ENCODE data around the gene FAM221B.

The FAM221B gene, protein sequence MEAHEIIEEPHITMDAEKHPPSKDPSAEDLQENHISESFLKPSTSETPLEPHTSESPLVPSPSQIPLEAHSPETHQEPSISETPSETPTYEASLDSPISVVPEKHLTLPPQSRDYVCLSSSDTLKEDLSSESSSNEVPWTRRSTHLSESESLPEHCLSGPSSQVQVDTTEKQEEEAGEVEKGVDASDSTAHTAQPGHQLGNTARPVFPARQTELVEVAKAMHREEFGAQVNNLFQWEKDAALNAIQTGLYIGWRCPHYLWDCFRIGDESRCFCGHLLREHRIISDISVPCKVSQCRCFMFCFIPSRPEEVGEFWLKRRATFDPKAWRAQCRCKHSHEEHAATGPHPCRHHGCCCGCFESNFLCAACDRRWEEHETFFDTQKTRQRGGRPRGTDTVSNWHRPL

DNA sequence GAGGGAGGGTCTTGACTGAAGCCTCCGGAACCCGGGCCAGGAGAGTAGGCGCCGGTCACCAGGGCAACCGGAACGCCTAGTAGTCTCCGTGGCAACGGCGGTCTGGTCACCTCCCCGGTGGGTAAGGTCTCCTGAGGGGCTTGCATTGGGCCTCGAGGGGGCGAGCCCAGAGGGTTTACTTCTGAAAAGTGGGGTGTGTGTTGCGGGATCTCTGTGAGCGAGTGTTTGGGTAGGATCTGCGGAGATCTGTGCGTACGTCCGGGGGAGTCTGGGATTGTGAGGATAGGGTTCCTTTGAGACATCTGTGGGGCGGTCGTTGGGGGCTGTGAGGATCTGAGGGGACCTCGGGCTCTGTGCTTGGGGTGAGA is at the start of gene FAM221B:
FAM221B (minus strand) TSS at position 17 of the 368 bp plus-strand sequence. CDS start 2,571 bp downstream, outside the sequence.
- DNase-seq, result no peak

DNA sequence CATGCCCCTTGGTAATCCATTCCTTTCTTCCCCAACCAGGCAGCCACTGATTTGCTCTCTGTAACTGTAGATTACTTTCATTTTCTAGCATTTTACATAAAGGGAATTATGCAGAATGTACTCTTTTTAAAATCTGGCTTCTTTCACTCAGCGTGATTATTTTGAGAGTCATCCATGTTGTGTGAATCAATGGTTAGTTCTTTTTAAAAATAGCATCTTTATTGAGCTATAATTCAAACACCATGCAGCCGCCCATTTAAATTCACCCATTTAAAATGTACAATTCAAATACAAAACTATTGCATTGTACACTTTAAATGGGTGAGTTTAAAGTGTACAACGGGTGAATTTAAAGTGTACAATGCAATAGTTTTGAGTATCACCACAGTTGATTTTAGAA is 44.0 kb upstream of the FAM221B start:
- DNase-seq, result no peak

DNA sequence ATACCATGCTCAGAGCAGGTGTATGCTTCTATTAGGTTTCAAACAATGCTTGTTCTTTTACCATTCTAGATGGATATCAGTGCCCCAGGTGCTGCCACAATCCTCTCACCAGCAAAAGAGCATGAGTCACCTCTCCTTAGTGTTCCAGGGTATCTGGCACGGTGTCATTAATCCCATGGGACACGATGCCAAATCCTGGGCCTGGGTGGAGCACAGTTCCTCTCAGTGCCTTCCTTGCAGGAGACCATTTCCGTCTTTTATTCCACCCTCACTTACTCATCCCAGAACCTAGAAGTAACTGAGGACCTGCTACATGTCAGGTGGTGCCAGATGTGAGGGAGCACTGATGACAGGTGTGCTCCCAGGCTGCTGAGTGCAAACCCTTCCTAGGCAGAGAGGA is 43.0 kb upstream of the FAM221B start:
- DNase-seq, result no peak

DNA sequence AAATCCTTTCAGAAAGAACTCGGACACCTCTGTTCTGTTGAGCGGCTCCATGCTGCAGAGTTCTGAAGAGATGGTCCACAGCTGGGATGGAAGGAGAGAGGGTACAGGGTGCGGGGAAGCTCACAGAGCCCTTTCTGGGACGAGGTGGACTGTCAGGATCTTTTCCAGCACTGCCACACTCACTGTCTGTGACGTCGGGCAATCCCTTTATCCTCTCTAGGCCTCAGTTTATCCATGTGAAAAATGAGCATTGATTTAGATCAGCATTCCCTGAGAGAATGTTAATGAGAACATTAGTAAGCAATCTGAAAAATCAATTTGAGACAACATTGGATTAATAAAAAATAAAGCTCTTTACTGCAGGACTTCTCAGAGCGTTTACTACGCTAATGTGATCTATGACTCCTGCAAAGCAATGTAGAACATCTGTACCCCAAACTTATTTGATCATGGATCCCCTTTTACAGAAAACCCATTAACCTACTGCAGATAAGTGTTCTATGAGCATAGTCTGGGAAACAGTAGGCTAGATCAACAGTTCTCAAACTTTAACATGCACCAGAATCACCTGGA is 41.9 kb upstream of the FAM221B start, which contains the start of gene OR13J1:
OR13J1 (minus strand) TSS at position 51 of the 573 bp plus-strand sequence; CDS start at position 51, 0 bp downstream.
- DNase-seq, result no peak

DNA sequence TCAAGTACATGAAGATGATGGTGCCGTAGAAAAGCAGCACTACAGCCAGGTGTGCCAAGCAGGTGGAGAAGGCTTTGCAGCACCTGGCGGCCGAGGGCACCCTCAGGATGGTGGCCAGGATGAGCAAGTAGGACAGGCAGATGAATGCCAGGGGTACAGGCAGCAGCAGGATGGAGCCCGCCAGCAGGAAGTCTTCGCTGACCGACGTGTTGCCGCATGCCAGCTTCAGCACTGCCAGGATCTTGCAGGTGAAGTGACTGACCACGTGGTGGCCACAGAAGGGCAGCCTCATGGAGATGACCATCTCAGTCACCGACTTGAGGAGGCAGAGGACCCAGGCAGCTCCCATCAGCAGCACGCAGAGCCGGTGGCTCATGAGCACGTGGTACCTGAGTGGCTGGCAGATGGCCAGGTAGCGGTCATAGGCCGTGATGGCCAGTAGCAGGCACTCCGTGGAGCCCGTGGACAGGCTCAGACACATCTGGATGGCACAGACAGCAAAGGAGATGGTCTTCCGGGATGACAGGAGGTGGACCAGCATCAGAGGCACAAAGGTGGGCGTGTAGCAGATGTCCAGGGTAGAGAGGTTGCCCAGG is 41.2 kb upstream of the FAM221B start:
- DNase-seq, result no peak

DNA sequence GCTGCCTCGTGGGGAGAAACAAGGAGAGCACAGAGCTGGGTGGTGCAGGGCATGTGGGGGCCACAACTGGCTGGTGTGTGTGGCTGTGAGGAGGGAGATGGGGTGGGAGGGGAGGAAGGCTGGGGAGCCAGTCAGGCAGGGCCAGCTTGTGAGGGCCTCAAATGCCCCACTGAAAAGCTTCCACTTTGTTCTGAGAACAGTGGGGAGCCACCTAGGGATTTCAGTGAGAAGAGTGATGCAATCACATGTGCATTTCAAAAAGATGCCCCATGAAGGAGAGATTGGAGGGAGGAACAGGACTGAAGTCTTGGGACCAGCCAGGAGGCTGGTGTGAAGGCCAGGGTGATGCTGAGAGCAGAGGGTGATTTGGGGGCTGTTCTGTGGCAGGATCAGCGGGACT is 40.4 kb upstream of the FAM221B start:
- no peak for DNase-seq

DNA sequence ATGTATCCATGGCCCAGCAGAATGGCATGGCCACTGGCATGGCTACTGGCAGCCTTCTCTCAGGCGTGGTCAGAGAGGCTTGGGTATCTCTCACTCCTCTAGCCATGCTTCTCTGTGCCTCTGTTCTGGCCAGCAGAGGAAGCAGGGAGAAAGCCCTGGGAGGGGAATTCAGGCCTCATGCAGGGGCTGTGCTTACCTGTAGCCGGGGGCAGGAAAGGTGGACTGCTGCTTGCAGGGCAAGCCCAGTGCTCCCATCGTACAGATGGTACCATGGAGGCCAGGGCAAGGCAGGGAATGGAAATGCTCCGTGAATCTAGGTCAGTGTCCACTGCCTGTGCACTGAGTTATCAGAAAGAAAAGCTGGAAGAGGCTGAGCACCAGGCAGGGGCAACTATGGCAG is 39.0 kb upstream of the FAM221B start:
- no peak for DNase-seq

DNA sequence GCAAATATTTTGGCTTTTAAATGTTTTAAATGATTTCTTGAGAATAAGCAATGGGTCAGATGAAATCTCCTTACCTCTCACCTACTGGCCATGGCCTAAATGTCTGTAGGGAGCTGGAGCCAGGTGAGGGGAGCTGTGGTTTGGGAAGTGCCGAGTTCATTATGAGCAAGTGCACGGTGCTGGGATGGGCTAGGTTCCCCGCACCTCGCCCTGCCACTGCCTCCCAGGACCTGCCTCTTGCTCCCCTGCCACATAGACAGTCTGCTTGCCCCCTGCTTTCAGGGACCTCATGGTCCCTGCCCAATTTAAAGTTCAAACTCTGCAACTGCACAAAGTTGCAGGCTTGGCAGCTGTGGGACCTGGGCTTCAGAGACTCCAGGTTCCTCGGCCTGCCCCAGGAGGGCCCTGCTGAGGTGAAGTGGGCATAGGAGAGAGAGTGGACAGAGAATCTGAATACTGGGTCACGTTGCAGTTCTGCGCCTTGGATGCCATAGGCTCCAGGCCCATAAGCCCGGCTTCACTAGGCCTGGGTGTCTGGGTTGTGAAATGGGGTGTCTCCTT is 36.2 kb upstream of the FAM221B start:
- no peak for DNase-seq

DNA sequence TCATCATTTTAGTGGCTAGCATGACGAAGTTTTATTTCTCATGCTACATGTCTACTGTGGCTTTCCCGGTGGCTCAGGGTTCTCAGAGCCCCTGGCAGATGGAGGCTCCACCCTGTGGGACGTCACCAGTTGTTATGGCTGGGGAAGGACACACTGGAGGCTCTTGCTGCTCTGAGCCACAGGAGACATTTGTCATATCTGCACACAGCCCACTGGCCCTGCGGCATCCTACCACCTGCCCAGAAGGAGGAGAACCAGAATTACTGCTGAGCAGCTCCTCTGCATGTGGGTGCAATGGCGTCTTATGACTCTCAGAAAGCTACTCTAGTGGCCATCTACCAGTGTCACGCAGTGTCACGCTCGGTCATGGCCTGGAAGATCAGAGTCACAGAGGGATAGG is 35.1 kb upstream of the FAM221B start:
- DNase-seq, result no peak

DNA sequence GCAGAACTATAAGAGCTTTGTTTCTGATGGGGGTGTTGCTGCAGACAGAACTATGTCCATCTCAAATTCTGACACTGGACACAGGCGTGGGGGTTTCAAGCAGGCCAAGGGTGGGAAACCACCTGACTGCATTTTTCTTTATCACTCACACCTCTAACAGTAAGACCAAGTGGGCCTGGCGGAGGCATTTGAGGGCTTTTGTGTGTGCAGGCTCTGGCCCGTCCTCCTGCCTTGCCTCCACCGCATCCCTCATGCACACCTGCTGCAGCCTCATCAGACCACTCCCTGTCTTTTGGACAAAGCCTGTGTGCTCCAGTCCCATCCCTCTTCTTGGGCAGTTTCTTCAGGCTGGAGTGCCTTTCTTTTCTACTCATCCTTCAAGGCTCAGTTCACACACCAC is 33.8 kb upstream of the FAM221B start:
- DNase-seq, result no peak

DNA sequence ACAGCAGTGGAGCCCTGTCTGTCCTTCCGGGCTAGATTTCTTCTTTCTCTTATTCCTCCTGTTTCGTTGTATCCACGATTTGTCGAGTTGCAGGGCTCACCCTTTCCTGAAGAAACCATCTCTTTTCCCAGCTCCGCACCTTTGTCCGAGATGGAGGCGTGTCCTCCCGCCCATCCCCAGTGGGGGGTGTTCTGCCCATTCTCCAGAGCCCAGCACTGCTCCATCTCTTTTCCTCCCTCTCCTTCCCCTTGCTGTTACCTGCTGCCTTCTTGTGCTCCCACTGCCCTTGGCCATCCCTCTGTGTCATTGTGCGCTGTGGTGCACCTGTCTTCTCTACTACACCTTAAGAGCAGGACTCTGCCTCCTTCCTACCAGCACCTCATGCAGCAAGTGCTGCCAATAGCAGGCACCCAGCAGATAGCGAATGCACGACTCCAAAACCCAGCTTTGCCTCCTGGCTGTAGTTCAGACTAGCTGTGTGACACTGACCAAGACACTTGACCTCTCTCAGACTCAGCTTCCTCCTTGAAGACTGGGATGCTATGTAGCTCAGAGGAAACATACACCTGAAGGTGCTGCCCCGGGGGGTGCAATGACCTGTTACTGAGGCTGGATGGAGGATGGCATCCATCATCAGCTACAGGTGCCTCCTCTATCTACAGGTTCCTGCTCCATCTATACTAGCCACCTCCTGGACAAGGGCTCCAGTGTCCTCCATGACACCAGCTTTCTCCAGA is 32.8 kb upstream of the FAM221B start:
- no peak for DNase-seq

DNA sequence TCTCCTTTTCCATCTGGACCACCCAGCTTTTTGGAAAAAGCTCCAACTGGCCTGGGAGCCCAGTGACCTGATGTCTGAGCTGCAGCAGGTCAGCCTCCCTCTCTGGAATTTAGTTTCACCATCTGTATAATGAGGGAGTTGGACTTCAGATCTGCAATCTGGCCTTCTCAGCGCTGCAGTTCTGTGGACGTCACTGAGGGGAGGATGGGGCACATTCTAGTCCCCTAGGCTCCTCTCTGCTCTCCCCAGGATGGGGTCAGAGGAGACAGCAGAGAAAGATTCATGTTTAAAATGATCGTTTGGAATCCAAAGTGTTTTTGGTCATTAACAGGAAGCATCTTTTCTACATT is 31.4 kb upstream of the FAM221B start:
- no peak for DNase-seq

DNA sequence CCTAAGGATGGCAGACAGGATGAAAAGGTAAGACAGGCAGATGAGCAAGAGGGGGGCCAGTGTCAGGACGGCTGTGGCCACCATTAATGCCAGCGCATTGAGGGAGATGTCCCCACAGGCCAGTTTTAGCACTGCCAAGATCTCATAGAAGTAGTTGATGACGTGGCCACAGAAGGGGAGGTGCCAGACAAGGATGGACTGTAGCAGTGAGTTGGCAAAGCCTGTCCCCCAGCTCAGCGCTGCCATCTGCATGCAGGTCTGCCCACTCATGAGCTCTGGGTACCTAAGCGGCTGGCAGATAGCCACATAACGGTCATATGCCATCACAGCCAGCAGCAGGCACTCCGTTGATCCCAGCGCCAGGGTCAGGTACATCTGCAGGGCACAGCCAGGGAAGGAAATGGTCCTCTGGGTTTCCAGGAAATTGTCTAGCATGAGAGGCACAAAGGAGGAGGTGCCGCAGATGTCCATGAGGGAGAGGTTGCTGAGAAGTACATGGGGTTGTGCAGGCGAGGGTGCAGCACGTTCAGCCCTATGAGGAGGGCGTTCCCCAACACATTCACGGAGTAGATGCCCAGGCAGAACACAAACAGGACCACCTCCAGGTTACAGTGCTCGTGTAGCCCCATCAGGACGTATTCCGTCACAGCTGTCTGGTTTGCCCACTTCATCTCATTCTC is 30.9 kb upstream of the FAM221B start:
- no peak for DNase-seq

DNA sequence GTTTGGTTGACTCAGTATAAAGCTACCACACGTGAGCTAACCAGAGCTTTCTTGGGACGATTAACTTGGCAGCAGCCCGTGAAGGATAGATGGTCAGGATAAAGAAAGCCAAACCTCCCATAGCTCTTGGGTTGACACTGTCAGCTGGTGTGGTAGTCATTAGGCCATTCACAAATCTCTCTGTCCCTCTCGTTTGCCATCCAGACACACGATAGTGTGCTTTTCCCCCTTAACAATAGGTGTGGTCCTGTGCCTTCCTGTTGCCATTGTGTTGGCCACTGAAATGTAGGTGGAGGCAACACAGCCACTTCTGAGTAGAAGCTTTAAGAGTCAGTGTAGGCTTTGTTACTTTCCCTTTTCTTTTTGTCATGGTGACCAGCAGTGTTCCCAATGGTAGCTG is 29.9 kb upstream of the FAM221B start:
- DNase-seq, result no peak

DNA sequence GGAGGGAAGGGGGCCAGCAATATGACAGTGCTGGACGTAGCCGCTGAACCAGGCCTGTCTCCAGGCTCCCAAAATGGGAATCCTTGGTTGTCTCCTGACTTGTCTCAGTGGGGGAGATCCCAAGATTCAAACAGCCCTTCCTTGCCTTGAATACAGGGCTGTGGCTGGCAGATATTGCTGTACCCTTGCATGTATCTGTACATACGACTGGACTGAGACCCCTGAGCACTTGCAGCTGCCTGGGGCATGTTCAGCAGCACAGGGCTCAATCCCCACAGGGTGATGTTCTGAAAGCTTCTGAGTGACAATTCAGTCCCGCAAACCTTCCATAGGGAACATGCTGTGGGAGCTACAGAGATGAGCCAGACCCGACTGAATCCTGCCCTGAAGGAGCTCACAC is 28.4 kb upstream of the FAM221B start:
- no peak for DNase-seq

DNA sequence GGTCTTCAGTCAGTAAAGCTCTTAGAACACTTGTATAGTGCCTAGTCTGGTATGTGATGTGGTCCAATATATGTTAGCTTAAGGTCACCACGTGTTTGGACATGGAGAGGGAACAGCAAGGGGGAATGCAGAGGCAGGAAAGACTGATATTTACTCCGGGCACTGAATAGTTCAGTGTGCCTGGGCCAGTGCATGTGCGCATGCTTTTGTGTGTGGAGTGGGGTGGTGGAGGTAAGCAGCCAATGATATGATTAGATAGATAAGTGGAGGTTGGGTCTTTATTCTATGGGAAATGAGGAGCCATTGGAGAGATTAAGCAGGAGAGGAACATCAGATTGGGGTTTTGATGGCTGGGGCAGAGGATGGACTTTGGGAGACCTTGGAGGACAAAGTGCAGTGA is 27.7 kb upstream of the FAM221B start:
- no peak for DNase-seq

DNA sequence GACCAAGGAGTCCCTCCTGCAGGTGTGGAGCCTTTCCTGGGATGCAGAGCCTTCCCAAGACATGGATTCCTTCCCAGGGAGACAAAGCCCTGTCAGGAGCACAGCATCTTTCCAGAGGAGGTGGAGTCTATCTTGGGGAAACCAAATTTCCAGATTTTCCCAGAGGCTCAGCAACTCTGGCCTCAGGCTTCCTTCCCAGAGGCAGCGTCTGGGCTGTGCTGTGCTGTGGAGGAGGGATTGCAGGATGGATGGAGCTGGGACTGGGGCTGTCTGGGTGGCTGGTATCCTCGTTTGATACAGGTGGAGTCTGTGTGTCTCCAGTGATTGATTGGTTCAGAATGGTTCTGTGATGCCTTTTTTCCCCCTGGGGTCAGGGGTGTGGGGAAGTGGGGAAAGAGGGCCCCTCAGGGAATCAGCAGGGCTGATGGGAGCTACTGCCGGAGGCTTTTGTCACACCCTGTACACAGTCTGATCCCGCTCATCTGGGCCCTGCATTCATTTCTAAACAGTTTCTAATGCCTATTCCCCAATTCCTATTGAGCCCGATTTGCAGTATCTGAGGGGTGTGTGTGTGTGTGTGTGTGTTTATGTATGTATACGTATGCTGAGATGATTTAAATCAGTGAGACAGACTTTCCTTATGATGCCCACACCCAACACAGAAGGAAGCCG is 25.7 kb upstream of the FAM221B start:
- DNase-seq, result no peak

DNA sequence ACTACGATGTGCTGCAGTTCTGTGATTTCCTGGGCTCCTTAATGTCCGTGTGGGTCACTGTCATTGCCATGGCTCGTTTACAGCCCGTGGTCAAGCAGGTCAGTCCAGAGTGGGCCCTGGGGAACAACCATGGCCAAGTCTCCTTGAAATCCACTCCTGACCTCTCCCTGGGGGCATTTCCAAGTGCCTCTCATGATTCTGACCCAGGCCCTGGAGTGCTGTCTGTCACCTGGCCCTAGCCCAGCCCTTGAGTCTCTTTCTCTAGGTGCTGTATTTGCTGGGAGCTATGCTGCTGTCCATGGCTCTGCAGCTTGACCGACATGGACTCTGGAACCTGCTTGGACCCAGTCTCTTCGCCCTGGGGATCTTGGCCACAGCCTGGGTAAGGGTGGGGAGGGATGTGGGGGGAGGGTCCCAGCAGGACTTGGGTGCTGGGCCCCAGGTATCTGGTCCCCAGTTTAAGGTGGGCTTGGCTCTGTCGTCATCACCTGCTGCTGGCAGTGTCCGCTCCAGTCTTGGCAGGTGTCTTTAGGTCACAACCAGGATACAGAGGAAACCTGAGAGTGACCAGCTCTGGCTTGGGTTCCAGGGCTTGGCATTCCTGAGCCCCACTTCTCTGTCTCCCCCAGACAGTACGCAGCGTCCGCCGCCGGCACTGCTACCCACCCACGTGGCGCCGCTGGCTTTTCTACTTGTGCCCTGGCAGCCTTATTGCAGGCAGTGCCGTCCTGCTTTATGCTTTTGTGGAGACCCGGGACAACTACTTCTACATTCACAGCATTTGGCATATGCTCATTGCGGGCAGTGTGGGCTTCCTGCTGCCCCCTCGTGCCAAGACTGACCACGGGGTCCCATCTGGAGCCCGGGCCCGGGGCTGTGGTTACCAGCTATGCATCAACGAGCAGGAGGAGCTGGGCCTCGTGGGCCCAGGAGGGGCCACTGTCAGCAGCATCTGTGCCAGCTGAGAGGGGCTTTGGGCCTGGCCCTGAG is 24.6 kb upstream of the FAM221B start:
- no peak for DNase-seq

DNA sequence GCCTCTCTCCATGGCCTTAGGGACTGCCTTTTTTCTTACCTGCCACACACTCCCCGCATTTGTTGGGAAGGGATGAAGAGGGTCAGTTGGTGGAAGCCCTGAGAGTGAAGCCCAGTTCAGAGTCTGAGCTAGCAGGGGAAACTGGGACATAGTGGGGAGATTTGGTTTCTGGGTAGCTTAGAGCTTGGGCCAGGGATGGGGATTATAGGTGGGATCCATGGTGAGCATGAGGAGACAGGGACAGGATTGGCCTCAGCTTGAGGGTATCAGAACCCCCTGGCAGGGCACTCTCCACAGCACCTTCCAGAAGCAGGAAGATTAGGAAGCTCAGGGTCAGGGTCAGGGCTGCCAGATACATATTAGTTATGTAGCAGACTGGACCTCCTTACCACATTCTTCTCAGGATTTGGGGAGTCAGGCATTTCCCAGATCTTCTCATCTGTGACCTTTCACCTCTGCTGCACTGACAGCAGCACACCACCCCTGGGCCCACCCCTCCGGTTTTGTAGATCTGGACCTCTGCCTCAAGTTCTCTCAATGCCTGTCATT is 23.8 kb upstream of the FAM221B start:
- no peak for DNase-seq

DNA sequence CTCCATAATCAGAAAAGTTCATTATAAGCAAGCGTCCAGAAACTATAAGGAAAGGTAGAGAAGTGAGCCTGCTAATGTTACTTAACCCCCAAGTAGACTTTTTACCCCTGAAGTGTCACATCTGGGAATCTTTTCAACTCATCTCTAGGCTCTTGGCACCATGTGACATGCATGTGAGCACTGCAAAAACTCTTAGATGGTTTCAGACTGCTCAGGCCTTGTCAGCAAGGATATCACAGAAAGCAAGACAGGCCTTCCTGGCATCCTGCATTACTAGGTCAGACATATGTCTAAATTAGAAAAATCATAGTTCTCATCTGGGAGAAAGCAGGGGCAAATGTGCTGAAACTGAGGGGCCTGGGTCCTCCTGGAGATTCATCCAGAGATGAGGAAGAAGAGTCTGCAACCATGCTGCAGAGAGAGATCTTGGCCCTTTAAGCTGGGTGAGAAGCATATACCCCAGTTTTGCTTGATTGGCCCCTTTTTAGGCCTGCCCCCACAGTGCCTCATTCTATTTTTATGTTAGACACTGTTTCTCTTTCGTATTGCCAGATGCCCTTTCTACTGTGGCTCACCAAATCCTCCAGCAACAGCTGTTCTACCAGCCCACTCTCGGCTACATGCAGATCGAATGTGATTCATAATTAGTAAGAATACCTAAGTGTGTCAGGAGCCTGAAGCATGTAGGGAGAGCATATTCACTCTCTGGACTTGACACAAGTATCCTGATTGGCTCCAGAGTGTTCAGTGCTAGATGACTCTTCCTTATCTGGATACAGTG is 19.4 kb upstream of the FAM221B start:
- no peak for DNase-seq
